HG02623 (cell line): ENCODE results near the gene S100P.

Experiments
- ATAC-seq: cut with Tn5 transposase; IDR thresholded peaks from one replicate; pipeline ENCODE4 v1.9.1; 2021; ENCODE audit warnings: moderate library complexity; ENCODE audit not compliant: unreplicated experiment

Gene S100P

GRCh38 chr4:6695660-6696610 lies 2.3 kb downstream of the S100P start:
- ATAC-seq: no peak

- ATAC-seq: no peak
Observed at GRCh38 chr4:6696611-6697010, 2.9 kb downstream of the S100P start.

- ATAC-seq: no peak
Observed at GRCh38 chr4:6697131-6697530, 3.5 kb downstream of the S100P start.

GRCh38 chr4:6699388-6699787 lies 5.7 kb downstream of the S100P start:
- ATAC-seq: no peak

- no peak for ATAC-seq
Observed at GRCh38 chr4:6699903-6700302, 6.2 kb downstream of the S100P start.

GRCh38 chr4:6701371-6701770 lies 7.7 kb downstream of the S100P start:
- ATAC-seq: no peak

- no peak for ATAC-seq
Observed at GRCh38 chr4:6702761-6703160, 9.1 kb downstream of the S100P start.

- ATAC-seq: no peak
Observed at GRCh38 chr4:6703786-6704185, 10.1 kb downstream of the S100P start.

- no peak for ATAC-seq
Observed at GRCh38 chr4:6705646-6706045, 12.0 kb downstream of the S100P start.

GRCh38 chr4:6706173-6706572 lies 12.5 kb downstream of the S100P start:
- no peak for ATAC-seq

- ATAC-seq: peak; percentile 55
Observed at GRCh38 chr4:6709230-6710114, 15.8 kb downstream of the S100P start, which contains the start of gene MRFAP1L1. Gene MRFAP1L1 (minus strand): TSS chr4:6709865. CDS start chr4:6709629, 236 bp downstream.

- ATAC-seq: no peak
Observed at GRCh38 chr4:6710282-6710681, 16.6 kb downstream of the S100P start.

- no peak for ATAC-seq
Observed at GRCh38 chr4:6710996-6711395, 17.3 kb downstream of the S100P start.

GRCh38 chr4:6714954-6715353 lies 21.3 kb downstream of the S100P start:
- ATAC-seq: no peak

- ATAC-seq: no peak
Observed at GRCh38 chr4:6715704-6716017, 22.0 kb downstream of the S100P start.

GRCh38 chr4:6716018-6716911 lies 22.6 kb downstream of the S100P start, which contains the start of gene BLOC1S4:
Gene BLOC1S4 (plus strand): TSS chr4:6716174. CDS start chr4:6716210, 36 bp downstream.
- ATAC-seq: peak; percentile 88

GRCh38 chr4:6716958-6717655 lies 23.4 kb downstream of the S100P start:
- ATAC-seq: no peak

GRCh38 chr4:6718932-6719610 lies 25.4 kb downstream of the S100P start:
- no peak for ATAC-seq

- no peak for ATAC-seq
Observed at GRCh38 chr4:6719611-6720179, 26.0 kb downstream of the S100P start.
